RPMI8226 (cell line): ENCODE data around the gene SLC6A11.

Source experiments
- DNase-seq: peaks from one replicate; pipeline ENCODE4 v3.0.0-alpha.2; 2015

Gene SLC6A11

GRCh38 chr3:10933805-10934481 lies 117.9 kb downstream of the SLC6A11 start:
- DNase-seq, result no peak

- DNase-seq, result no peak
Observed at GRCh38 chr3:10935028-10935427, 119.0 kb downstream of the SLC6A11 start.

GRCh38 chr3:10935846-10936631 lies 120.0 kb downstream of the SLC6A11 start:
- DNase-seq, result no peak

GRCh38 chr3:10936686-10937085 lies 120.7 kb downstream of the SLC6A11 start:
- no peak for DNase-seq

GRCh38 chr3:10937141-10937825 lies 121.3 kb downstream of the SLC6A11 start:
- no peak for DNase-seq

GRCh38 chr3:10939556-10939955 lies 123.5 kb downstream of the SLC6A11 start:
- DNase-seq, result no peak

GRCh38 chr3:10940106-10940505 lies 124.1 kb downstream of the SLC6A11 start:
- no peak for DNase-seq

- DNase-seq, result peak; percentile 26
Observed at GRCh38 chr3:10941972-10942371, 125.9 kb downstream of the SLC6A11 start.

GRCh38 chr3:10942690-10943205 lies 126.7 kb downstream of the SLC6A11 start:
- no peak for DNase-seq

DNA sequence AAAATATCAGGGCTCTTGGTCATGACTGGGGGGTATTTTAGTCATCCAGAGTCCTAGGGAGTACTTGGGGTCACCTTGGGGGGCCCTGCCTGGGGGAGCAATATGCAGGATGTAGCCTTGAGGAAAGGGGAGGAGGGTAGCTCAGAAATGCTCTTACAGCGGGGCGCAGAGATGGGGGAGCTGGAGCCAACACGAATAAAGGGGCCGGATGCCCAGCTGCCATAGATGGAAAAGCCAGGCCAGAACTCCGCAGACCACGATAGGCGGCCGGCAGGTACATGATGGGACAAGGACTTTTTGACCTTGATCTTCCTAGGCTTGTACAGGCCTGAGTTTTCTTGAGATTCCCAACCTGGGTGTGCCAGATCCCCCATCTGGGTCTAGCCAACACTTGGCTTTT lies 128.8 kb downstream of the SLC6A11 start:
- DNase-seq, result no peak

- peak; percentile 72 for DNase-seq
Observed at GRCh38 chr3:10945683-10946287, 129.8 kb downstream of the SLC6A11 start.

DNA sequence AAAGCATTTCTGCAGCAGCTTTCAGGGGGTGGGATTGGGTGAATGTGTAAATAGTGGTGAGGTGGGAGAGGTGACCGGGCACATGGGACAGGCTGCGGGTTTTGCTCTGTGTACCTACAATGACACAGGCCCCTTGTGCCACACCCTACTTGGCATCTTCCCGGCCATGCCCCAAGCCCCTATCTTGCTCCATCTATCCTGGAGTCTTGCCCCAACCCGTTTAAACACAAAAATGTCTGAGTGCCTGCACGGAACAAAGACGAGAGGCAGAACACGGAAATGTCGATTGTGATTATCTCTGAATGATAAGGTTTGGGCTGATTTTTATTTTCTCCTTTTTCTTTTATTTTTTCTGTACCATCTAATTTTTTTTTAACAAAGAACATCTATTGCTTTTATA lies 130.5 kb downstream of the SLC6A11 start:
- no peak for DNase-seq

- DNase-seq, result no peak
Observed at GRCh38 chr3:10948326-10948725, 132.3 kb downstream of the SLC6A11 start.

GRCh38 chr3:10949197-10949596 lies 133.2 kb downstream of the SLC6A11 start:
- no peak for DNase-seq

- DNase-seq, result peak; percentile 50
Observed at GRCh38 chr3:10950476-10951294, 134.7 kb downstream of the SLC6A11 start.

DNA sequence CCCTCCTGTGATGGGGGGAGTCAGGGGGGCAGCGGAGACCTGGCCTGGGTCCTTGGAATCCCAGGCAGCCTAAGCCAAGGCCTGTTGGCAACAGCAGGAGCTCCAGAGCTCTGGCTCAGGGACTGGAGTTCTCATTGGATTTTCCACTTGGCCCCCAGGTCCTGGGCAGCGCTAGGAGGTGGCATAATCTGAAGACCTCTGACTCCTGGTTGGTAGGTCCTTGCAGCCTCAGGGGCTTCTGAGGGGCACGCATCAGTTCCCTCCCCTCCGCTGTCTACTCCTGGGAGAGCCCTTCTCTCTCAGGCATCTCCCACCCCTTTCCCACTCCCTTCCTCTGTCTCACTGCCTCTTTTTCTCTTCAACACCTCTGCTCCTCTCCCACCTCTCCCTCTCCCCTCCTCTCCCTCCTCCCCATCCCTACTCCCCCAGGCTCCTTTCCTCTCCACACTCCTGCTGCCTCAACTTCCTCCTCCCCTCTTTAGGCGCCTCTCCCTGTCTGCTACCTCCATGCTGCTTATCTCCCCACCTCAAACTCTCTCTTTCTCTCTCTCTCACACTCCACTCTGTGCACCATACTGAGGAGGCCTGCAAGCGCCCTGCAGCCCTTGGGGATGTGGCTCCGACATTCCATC lies 135.4 kb downstream of the SLC6A11 start:
- no peak for DNase-seq

GRCh38 chr3:10952525-10952924 lies 136.5 kb downstream of the SLC6A11 start:
- DNase-seq, result no peak

GRCh38 chr3:10954740-10955139 lies 138.7 kb downstream of the SLC6A11 start:
- no peak for DNase-seq

GRCh38 chr3:10955711-10956453 lies 139.9 kb downstream of the SLC6A11 start:
- DNase-seq, result no peak

GRCh38 chr3:10956531-10956930 lies 140.5 kb downstream of the SLC6A11 start:
- no peak for DNase-seq

DNA sequence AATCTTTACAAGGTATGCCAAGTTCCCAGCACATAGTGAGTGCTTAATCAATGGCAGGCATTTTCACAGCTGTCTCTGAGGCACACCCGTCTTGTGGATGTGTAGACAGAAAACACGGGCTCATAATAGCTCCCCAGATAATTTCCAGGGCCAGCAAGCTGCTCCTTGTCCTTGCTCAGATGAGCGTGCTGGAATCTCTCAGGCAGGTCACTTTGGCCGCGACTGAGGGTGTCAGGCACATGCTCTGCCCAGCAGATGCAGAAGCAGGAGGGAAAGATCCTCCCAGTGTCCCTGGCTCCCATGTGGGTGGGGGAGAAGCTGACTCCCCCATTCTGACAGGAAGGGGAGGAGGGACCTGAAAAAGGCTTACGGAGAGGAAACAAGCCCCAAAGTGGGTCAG lies 141.0 kb downstream of the SLC6A11 start:
- DNase-seq, result no peak
